K562 (cell line): ENCODE results near the gene ZNF22. TPM values are rescaled to one million over a fixed set of nuclear protein-coding genes. Genes with fewer than 3 reads are reported as not detected.

Experiments used
- BCLAF1 ChIP-seq, 2 experiments: fragments of 450-650 bp in 1 of 2; IDR thresholded peaks; 2 replicates each; pipeline ENCODE4 v1.6.1; 2011 to 2017; ENCODE audit warnings: low read depth in 2 of 2, antibody characterized with exemption in 1 of 2, borderline replicate concordance in 1 of 2, low read length in 1 of 2, mild to moderate bottlenecking in 1 of 2, mixed read lengths in 1 of 2; ENCODE audit not compliant: control insufficient read depth in 1 of 2
- CREB3L1 ChIP-seq: fragments of 450-650 bp; IDR thresholded peaks from 2 replicates; pipeline ENCODE4 v1.6.1; 2014; ENCODE audit warnings: low read depth, mild to moderate bottlenecking, moderate library complexity, borderline replicate concordance
- FOXJ2 ChIP-seq: fragments of 200-800 bp; sonication (Bioruptor generic); IDR thresholded peaks from 2 replicates; pipeline ENCODE4 v1.6.1; 2016; ENCODE audit warnings: missing genetic modification characterization, missing compliant biosample characterization
- FUS ChIP-seq: fragments of 200-400 bp; formaldehyde crosslinking; optimal IDR thresholded peaks from 2 replicates; pipeline ENCODE3; 2017; ENCODE audit warnings: low read depth, low read length
- HDAC8 ChIP-seq: fragments of 450-650 bp; IDR thresholded peaks from 2 replicates; pipeline ENCODE4 v1.6.1; 2016; ENCODE audit warnings: mild to moderate bottlenecking, missing genetic modification characterization, moderate library complexity, missing compliant biosample characterization
- ILF3 ChIP-seq: fragments of 450-650 bp; IDR thresholded peaks from 2 replicates; pipeline ENCODE4 v1.6.1; 2018; ENCODE audit warnings: antibody characterized with exemption, mild to moderate bottlenecking, moderate library complexity, borderline replicate concordance
- NCOA1 ChIP-seq: fragments of 450-650 bp; IDR thresholded peaks from 2 replicates; pipeline ENCODE4 v1.6.1; 2016; ENCODE audit warnings: low read depth
- PML ChIP-seq: IDR thresholded peaks from 2 replicates; pipeline ENCODE4 v1.6.1; 2012; ENCODE audit warnings: low read length, inconsistent platforms
- PYGO2 ChIP-seq: fragments of 450-650 bp; IDR thresholded peaks from 2 replicates; pipeline ENCODE4 v1.6.1; 2016; ENCODE audit warnings: mild to moderate bottlenecking, missing genetic modification characterization, moderate library complexity, missing compliant biosample characterization
- RCOR1 ChIP-seq, 2 experiments: IDR thresholded peaks; 2 replicates each; pipeline ENCODE4 v1.6.1; 2012; ENCODE audit warnings: low read depth in 2 of 2, low read length in 2 of 2, borderline replicate concordance in 1 of 2, improper control_type of control experiment in 1 of 2
- SMAD4 ChIP-seq: fragments of 250-450 bp; sonication (Bioruptor Pico); conservative IDR thresholded peaks from 2 replicates; pipeline ENCODE4 v1.8.0; 2021; ENCODE audit warnings: inconsistent platforms, mild to moderate bottlenecking, moderate library complexity
- SPI1 ChIP-seq: IDR thresholded peaks from 2 replicates; pipeline ENCODE4 v1.6.1; 2011; ENCODE audit warnings: low read depth, low read length, control low read depth, borderline replicate concordance
- TCF3 ChIP-seq: sonication (generic); formaldehyde crosslinking; IDR thresholded peaks from 2 replicates; pipeline ENCODE4 v1.4.0; 2020; ENCODE audit warnings: mild to moderate bottlenecking, missing genetic modification reagents
- XRCC5 ChIP-seq: fragments of 200-400 bp; formaldehyde crosslinking; IDR thresholded peaks from 2 replicates; pipeline ENCODE4 v1.6.1; 2017; ENCODE audit warnings: low read depth, mild to moderate bottlenecking, low read length
- ZBTB11 ChIP-seq, 3 experiments: fragments of 200-800 bp in 1 of 3; fragments of 250-450 bp in 1 of 3; fragments of 450-650 bp in 1 of 3; sonication (Bioruptor Pico) in 1 of 3; sonication (Bioruptor generic) in 1 of 3; formaldehyde crosslinking in 1 of 3; IDR thresholded peaks; 2 replicates each; pipeline versions ENCODE4 v1.6.1 to v1.8.0; 2016 to 2022; ENCODE audit warnings: mild to moderate bottlenecking in 2 of 3, missing genetic modification characterization in 2 of 3, missing compliant biosample characterization in 1 of 3, moderate library complexity in 1 of 3
- ZC3H11A ChIP-seq: IDR thresholded peaks from 2 replicates; pipeline ENCODE4 v1.6.1; 2012; ENCODE audit warnings: low read depth, low read length, improper control_type of control experiment
- ZNF354B ChIP-seq: fragments of 250-450 bp; sonication (Bioruptor Pico); IDR thresholded peaks from 2 replicates; pipeline ENCODE4 v1.4.0; 2020
- polyA plus RNA-seq, 8 experiments: library from polyadenylated mRNA; depleted of rRNA in 4 of 8; stranded (reverse) in 5 of 8; unstranded in 3 of 8; fragments of >200 nt; fragmentation: Nextera tagmentation in 2 of 8; fragmentation: Illumina TruSeq in 1 of 8; extraction: Ambion mirVana in 2 of 8; extraction: Trizol in 1 of 8; gene quantifications; 2 replicates each; pipeline versions ENCODE4 v1.2.1 to v1.2.3, GENCODE V29; 2011 to 2014; ENCODE audit warnings: inconsistent platforms in 1 of 8, missing spikeins in 1 of 8
- total RNA-seq, 7 experiments: library from RNA; depleted of rRNA in 6 of 7; stranded (reverse); fragments of >200 nt in 6 of 7; fragmentation: Illumina TruSeq in 2 of 7; extraction: Trizol in 2 of 7; gene quantifications; 2 replicates each; pipeline versions ENCODE4 v1.2.1 to v1.2.3, GENCODE V29; 2011 to 2021; ENCODE audit warnings: low replicate concordance in 1 of 7

The ZNF22 gene
- total and polyA plus RNA-seq, 9 of the 15 experiments (the other 6 are each of a cell fraction or from before 2014, with no cell fraction given), result 36.2 to 98.7 (median 51.2) TPM

GRCh38 chr10:44978570-44979280, 22.0 kb upstream of the ZNF22 start, which contains the start of gene DEPP1 (continued):
- TF ChIP-seq ZBTB11 (CRISPR knock-in tag; IDR thresholded peaks at IDR 0.05) (peak in 1 of 3 experiments; percentile 41; a peak in 1 of 6 replicates), PYGO2 (tag) (no peak), XRCC5 (no peak), FUS (no peak), ILF3 (no peak), SMAD4 (CRISPR knock-in tag) (no peak), ZNF354B (CRISPR knock-in tag) (no peak), BCLAF1 (IDR thresholded peaks at IDR 0.05; ENCODE audit: borderline replicate concordance in 1 of 2, control insufficient read depth in 1 of 2, low read depth in 2 of 2, low read length in 1 of 2) (no peak), NCOA1 (peak; percentile 21; the same call in 1 of the 2 replicates), RCOR1 (IDR thresholded peaks at IDR 0.05; ENCODE audit: borderline replicate concordance in 1 of 2, low read depth in 2 of 2, low read length in 2 of 2) (peak in 1 of 2 experiments; percentile 63; a peak in 1 of 4 replicates), CREB3L1 (0 out of 2 replicates have a peak, but pooled peaks have one; percentile 54), HDAC8 (tag) (no peak), PML (0 out of 2 replicates have a peak, but pooled peaks have one; percentile 42), FOXJ2 (tag) (peak; percentile 64), SPI1 (no peak), TCF3 (CRISPR knock-in tag) (0 out of 2 replicates have a peak, but pooled peaks have one; percentile 21), ZC3H11A (0 out of 2 replicates have a peak, but pooled peaks have one; percentile 22)
